Stimulated activated CD8-positive, alpha-beta memory T cell treated with anti-CD3 and anti-CD28 coated beads, Interleukin-4, amount 100 ng/mL, for 24 hours (primary cell): ENCODE measurements around the gene KLRG1.

ENCODE experiments used
- DNase-seq: peaks from one replicate; pipeline ENCODE4 v3.0.0-alpha.2; 2020; ENCODE audit warnings: low read depth

The KLRG1 gene

GRCh38 chr12:8989413-8989812 lies at the start of gene KLRG1:
KLRG1 (plus strand) TSS chr12:8989546; CDS start chr12:8989636, 90 bp downstream.
- no peak for DNase-seq

GRCh38 chr12:8941691-8942478 lies 47.5 kb upstream of the KLRG1 start:
- no peak for DNase-seq

- DNase-seq: no peak
These were observed 45.7 kb upstream of the KLRG1 start for GRCh38 chr12:8943565-8944186.

GRCh38 chr12:8946733-8947132 lies 42.6 kb upstream of the KLRG1 start:
- no peak for DNase-seq

GRCh38 chr12:8947737-8948136 lies 41.6 kb upstream of the KLRG1 start:
- no peak for DNase-seq

GRCh38 chr12:8948701-8949341 lies 40.5 kb upstream of the KLRG1 start:
- no peak for DNase-seq

GRCh38 chr12:8949342-8950220 lies 39.8 kb upstream of the KLRG1 start, which contains the start of gene M6PR:
M6PR (minus strand) TSS chr12:8949645; CDS start chr12:8946404, 3,241 bp downstream.
- DNase-seq: peak; percentile 87

- no peak for DNase-seq
These were observed 39.2 kb upstream of the KLRG1 start for GRCh38 chr12:8950221-8950527.

- no peak for DNase-seq
These were observed 38.5 kb upstream of the KLRG1 start for GRCh38 chr12:8950702-8951478.

- peak; percentile 7 for DNase-seq
These were observed 37.6 kb upstream of the KLRG1 start for GRCh38 chr12:8951744-8952143.

- DNase-seq: peak; percentile 39
These were observed 35.5 kb upstream of the KLRG1 start for GRCh38 chr12:8953773-8954402.

- DNase-seq: no peak
These were observed 33.3 kb upstream of the KLRG1 start for GRCh38 chr12:8956073-8956472.

GRCh38 chr12:8956772-8957171 lies 32.6 kb upstream of the KLRG1 start:
- DNase-seq: no peak

- DNase-seq: no peak
These were observed 31.8 kb upstream of the KLRG1 start for GRCh38 chr12:8957561-8957960.

- DNase-seq: no peak
These were observed 31.3 kb upstream of the KLRG1 start for GRCh38 chr12:8958066-8958465.

GRCh38 chr12:8960176-8960575 lies 29.2 kb upstream of the KLRG1 start:
- no peak for DNase-seq

GRCh38 chr12:8968761-8969160 lies 20.6 kb upstream of the KLRG1 start:
- DNase-seq: no peak

GRCh38 chr12:8969861-8970411 lies 19.4 kb upstream of the KLRG1 start:
- DNase-seq: no peak

- no peak for DNase-seq
These were observed 18.9 kb upstream of the KLRG1 start for GRCh38 chr12:8970432-8970831.

GRCh38 chr12:8980137-8980536 lies 9.2 kb upstream of the KLRG1 start:
- no peak for DNase-seq
